Activated naive CD8-positive, alpha-beta T cell treated with anti-CD3 and anti-CD28 coated beads for 36 hours (primary cell): ENCODE data around the gene WDR86. TPM values are rescaled to one million over a fixed set of nuclear protein-coding genes. Genes with fewer than 3 reads are reported as not detected.
A peak's percentile ranks its signal among the peaks of the same experiment; 100 is the strongest.

ENCODE experiments used
- DNase-seq: peaks from one replicate; pipeline ENCODE4 v3.0.0; 2021
- H3K27ac Mint-ChIP-seq: one replicate; pipeline ENCODE4 v1.8.0; 2022; ENCODE audit warnings: mild to moderate bottlenecking, moderate library complexity, mixed read lengths
- H3K27me3 Mint-ChIP-seq: one replicate; pipeline ENCODE4 v1.8.0; 2022; ENCODE audit warnings: mild to moderate bottlenecking, mixed read lengths
- H3K36me3 Mint-ChIP-seq: one replicate; pipeline ENCODE4 v1.8.0; 2021; ENCODE audit warnings: mild to moderate bottlenecking, mixed read lengths
- H3K4me1 Mint-ChIP-seq: one replicate; pipeline ENCODE4 v1.8.0; 2021; ENCODE audit warnings: mixed read lengths
- H3K4me3 Mint-ChIP-seq: one replicate; pipeline ENCODE4 v1.8.0; 2022; ENCODE audit warnings: mild to moderate bottlenecking, moderate library complexity, mixed read lengths
- H3K9me3 Mint-ChIP-seq: one replicate; pipeline ENCODE4 v1.8.0; 2022; ENCODE audit warnings: mixed read lengths
- total RNA-seq, 2 experiments: library from RNA; stranded (reverse); gene quantifications; one replicate each; pipeline ENCODE4 v1.2.3, GENCODE V29; 2021

Gene WDR86
- total RNA-seq, 2 experiments from 2014 or later, result not detected

GRCh38 chr7:151424799-151425198, 15.0 kb upstream of the WDR86 start:
- no peak overlapping the region for H3K4me3 Mint-ChIP-seq
- no peak for DNase-seq
- H3K27me3 Mint-ChIP-seq, result peaks cover 3% of the 10 kb centered on the region
- peaks cover 6% of the 10 kb centered on the region for H3K9me3 Mint-ChIP-seq
- H3K4me1 Mint-ChIP-seq, result peaks cover 19% of the 10 kb centered on the region
- no peak overlapping the region for H3K27ac Mint-ChIP-seq
- peaks cover 2% of the 10 kb centered on the region for H3K36me3 Mint-ChIP-seq

DNA sequence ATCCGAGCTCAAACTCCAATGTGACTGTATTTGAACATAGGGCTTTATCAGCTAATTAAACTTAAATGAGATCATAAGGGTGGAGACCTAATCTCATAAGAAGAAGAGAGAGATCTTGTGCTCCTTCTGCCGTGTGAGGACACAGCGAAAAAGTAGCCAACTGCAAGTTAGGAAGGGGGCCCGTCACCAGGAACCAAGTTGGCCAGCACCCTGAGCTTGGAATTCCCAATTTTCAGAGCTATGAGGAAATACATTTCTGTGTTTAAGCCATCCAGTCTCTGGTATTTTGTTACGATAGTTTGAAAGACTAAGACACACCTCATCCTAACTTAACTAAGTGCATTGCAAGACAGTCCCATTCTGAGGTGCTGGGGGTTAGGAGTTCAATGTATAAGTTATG, 14.1 kb upstream of the WDR86 start:
- Mint-ChIP-seq H3K27ac (no peak overlapping the region), H3K9me3 (peaks cover 6% of the 10 kb centered on the region), H3K4me3 (no peak overlapping the region), H3K4me1 (peaks cover 13% of the 10 kb centered on the region), H3K27me3 (peaks cover 3% of the 10 kb centered on the region), H3K36me3 (peaks cover 2% of the 10 kb centered on the region)
- no peak for DNase-seq

- Mint-ChIP-seq H3K36me3 (peaks cover 4% of the 10 kb centered on the region), H3K4me3 (no peak overlapping the region), H3K4me1 (peaks cover 6% of the 10 kb centered on the region), H3K9me3 (peaks cover 8% of the 10 kb centered on the region), H3K27ac (no peak overlapping the region), H3K27me3 (peaks cover 3% of the 10 kb centered on the region)
- DNase-seq, result no peak
Observed at GRCh38 chr7:151423226-151423625, 13.4 kb upstream of the WDR86 start.

GRCh38 chr7:151422212-151422611, 12.4 kb upstream of the WDR86 start:
- Mint-ChIP-seq H3K9me3 (peaks cover 10% of the 10 kb centered on the region), H3K4me3 (no peak overlapping the region), H3K27me3 (peaks cover 3% of the 10 kb centered on the region), H3K27ac (no peak overlapping the region), H3K36me3 (peaks cover 6% of the 10 kb centered on the region), H3K4me1 (no peaks in the 10 kb centered on the region)
- DNase-seq, result no peak

GRCh38 chr7:151420144-151420543, 10.3 kb upstream of the WDR86 start:
- no peaks in the 10 kb centered on the region for H3K4me1 Mint-ChIP-seq
- H3K4me3 Mint-ChIP-seq, result no peak overlapping the region
- H3K36me3 Mint-ChIP-seq, result peaks cover 6% of the 10 kb centered on the region
- no peak overlapping the region for H3K27ac Mint-ChIP-seq
- peaks cover 7% of the 10 kb centered on the region for H3K27me3 Mint-ChIP-seq
- peaks cover 10% of the 10 kb centered on the region for H3K9me3 Mint-ChIP-seq
- DNase-seq, result no peak

DNA sequence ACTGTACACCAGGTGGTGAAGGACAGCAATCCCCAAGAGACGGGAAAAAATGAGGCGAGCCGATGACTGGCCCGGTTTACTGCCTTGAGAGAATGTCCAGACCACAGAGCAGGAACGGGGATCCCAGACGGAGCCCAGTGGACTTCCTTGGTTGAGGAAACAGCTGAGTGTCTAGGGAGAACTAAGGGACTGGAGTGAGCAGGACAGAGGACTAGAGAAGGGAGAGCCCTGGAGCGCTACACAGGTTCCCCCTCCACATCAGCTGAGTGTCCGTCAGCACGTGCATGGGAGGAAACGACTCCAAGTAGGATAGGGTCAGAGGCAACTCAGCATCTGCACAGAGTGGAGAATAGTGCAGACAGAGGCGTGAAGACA, 7.1 kb upstream of the WDR86 start:
- Mint-ChIP-seq H3K9me3 (peaks cover 12% of the 10 kb centered on the region), H3K27me3 (peaks cover 14% of the 10 kb centered on the region), H3K4me1 (peaks cover 20% of the 10 kb centered on the region), H3K27ac (no peak overlapping the region), H3K4me3 (no peak overlapping the region), H3K36me3 (peaks cover 10% of the 10 kb centered on the region)
- DNase-seq, result no peak

- peaks cover 20% of the 10 kb centered on the region for H3K27me3 Mint-ChIP-seq
- H3K36me3 Mint-ChIP-seq, result peaks cover 10% of the 10 kb centered on the region
- peaks cover 24% of the 10 kb centered on the region for H3K4me1 Mint-ChIP-seq
- DNase-seq, result no peak
- H3K9me3 Mint-ChIP-seq, result peaks cover 12% of the 10 kb centered on the region
- no peak overlapping the region for H3K27ac Mint-ChIP-seq
- no peak overlapping the region for H3K4me3 Mint-ChIP-seq
Observed at GRCh38 chr7:151416112-151416940, 6.5 kb upstream of the WDR86 start.

DNA sequence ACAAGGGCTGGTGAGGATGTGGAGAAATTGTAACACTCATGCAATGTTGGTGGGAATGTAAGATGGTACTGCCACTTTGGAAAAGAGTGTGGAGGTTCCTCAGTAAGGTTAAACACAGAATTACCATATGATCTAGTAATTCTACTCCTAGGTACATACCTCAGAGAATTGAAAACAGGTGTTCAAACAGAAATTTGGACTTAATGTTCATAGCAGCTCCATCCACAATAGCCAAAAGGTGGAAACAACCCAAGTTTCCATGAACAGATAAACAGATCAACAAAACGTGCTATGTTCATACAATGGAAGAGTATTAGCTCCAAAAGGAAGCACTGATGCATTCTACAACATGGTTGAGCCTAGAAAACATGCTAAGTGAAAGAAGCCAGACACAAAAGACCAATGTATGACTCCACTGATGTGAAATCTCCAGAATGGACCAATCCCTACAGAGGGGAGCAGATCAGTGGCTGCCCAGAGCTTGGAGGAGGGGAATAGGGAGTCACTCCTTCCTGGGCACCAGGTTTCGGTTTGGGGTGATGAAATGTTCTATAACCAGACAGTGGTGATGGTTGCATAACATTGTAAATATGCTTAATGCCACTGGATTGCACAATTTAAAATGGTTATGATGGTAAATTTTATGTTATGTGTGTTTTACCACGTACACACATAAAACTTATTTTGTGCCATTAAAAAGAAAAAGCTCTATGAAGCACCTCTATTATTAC, 5.7 kb upstream of the WDR86 start:
- peaks cover 28% of the 10 kb centered on the region for H3K27me3 Mint-ChIP-seq
- H3K4me3 Mint-ChIP-seq, result no peak overlapping the region
- H3K9me3 Mint-ChIP-seq, result peaks cover 12% of the 10 kb centered on the region
- H3K27ac Mint-ChIP-seq, result no peak overlapping the region
- peaks cover 10% of the 10 kb centered on the region for H3K36me3 Mint-ChIP-seq
- peaks cover 32% of the 10 kb centered on the region for H3K4me1 Mint-ChIP-seq
- no peak for DNase-seq

GRCh38 chr7:151413241-151413640, 3.4 kb upstream of the WDR86 start:
- no peak for DNase-seq
- no peak overlapping the region for H3K4me3 Mint-ChIP-seq
- no peak overlapping the region for H3K27ac Mint-ChIP-seq

GRCh38 chr7:151412318-151412717, 2.5 kb upstream of the WDR86 start:
- Mint-ChIP-seq H3K27ac (no peak overlapping the region), H3K36me3 (peaks cover 4% of the 10 kb centered on the region), H3K4me3 (no peak overlapping the region), H3K27me3 (peaks cover 41% of the 10 kb centered on the region), H3K4me1 (peaks cover 40% of the 10 kb centered on the region), H3K9me3 (peaks cover 4% of the 10 kb centered on the region)
- no peak for DNase-seq

More at GRCh38 chr7:151413241-151413640, 3.4 kb upstream of the WDR86 start:
- Mint-ChIP-seq H3K4me1 (peaks cover 40% of the 10 kb centered on the region), H3K27me3 (peaks cover 39% of the 10 kb centered on the region), H3K36me3 (peaks cover 6% of the 10 kb centered on the region), H3K9me3 (peaks cover 6% of the 10 kb centered on the region)

- H3K27me3 Mint-ChIP-seq, result peaks cover 37% of the 10 kb centered on the region
- no peak overlapping the region for H3K4me3 Mint-ChIP-seq
Observed at GRCh38 chr7:151411551-151411950, 1.7 kb upstream of the WDR86 start.

GRCh38 chr7:151410405-151411390, 860 bp upstream of the WDR86 start:
- Mint-ChIP-seq H3K4me3 (peak overlapping the region; percentile 63), H3K36me3 (peaks cover 4% of the 10 kb centered on the region), H3K27ac (no peak overlapping the region), H3K4me1 (peaks cover 40% of the 10 kb centered on the region), H3K27me3 (peaks cover 37% of the 10 kb centered on the region), H3K9me3 (peaks cover 4% of the 10 kb centered on the region)
- DNase-seq, result no peak

More at GRCh38 chr7:151411551-151411950, 1.7 kb upstream of the WDR86 start:
- no peak overlapping the region for H3K27ac Mint-ChIP-seq
- H3K4me1 Mint-ChIP-seq, result peaks cover 40% of the 10 kb centered on the region
- DNase-seq, result no peak
- peaks cover 4% of the 10 kb centered on the region for H3K9me3 Mint-ChIP-seq
- peaks cover 4% of the 10 kb centered on the region for H3K36me3 Mint-ChIP-seq

GRCh38 chr7:151408839-151409666, 785 bp downstream of the WDR86 start:
- peak overlapping the region; percentile 53 for H3K4me3 Mint-ChIP-seq
- no peak for DNase-seq
- no peaks in the 10 kb centered on the region for H3K36me3 Mint-ChIP-seq
- peaks cover 32% of the 10 kb centered on the region for H3K4me1 Mint-ChIP-seq
- H3K27me3 Mint-ChIP-seq, result peaks cover 37% of the 10 kb centered on the region
- H3K9me3 Mint-ChIP-seq, result no peaks in the 10 kb centered on the region
- no peak overlapping the region for H3K27ac Mint-ChIP-seq

GRCh38 chr7:151408498-151408838, 1.4 kb downstream of the WDR86 start:
- no peak for DNase-seq
- Mint-ChIP-seq H3K36me3 (no peaks in the 10 kb centered on the region), H3K4me1 (peaks cover 27% of the 10 kb centered on the region), H3K27ac (no peak overlapping the region), H3K27me3 (peaks cover 37% of the 10 kb centered on the region), H3K4me3 (peak overlapping the region; percentile 53), H3K9me3 (no peaks in the 10 kb centered on the region)
